ENCODE measurements around the gene PADI3. TPM values are rescaled to one million over a fixed set of nuclear protein-coding genes. Genes with fewer than 3 reads are reported as not detected.

The PADI3 gene
- polyA plus RNA-seq, 1 donor (not counting 4 experiments of a cell fraction or from before 2014, with no cell fraction given): 6.1 TPM

DNA sequence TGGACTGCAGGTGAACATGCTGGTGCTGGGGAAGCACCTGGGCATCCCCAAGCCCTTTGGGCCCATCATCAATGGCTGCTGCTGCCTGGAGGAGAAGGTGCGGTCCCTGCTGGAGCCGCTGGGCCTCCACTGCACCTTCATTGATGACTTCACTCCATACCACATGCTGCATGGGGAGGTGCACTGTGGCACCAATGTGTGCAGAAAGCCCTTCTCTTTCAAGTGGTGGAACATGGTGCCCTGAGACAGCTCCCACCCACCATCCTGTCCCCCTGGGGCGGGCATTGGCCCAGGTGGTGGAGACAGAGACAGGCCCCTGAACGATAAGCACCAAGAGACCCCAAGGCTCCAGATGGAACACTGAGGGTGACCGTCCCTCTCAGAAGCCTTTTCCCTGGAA, 33.9 kb downstream of the PADI3 start:
- no peak overlapping the region for H3K27ac ChIP-seq (ENCODE audit: control insufficient read depth, insufficient read depth, low read length)
- H3K9me1 ChIP-seq (ENCODE audit: control insufficient read depth, extremely low read depth, insufficient read depth, low read length): no peaks in the 10 kb centered on the region
- no peak for DNase-seq (ENCODE audit: low read depth, low spot score)
- H2AFZ ChIP-seq (ENCODE audit: control insufficient read depth, low read length): no peak overlapping the region
- H3K9me3 ChIP-seq (ENCODE audit: control insufficient read depth, low read depth, low read length): no peaks in the 10 kb centered on the region
- H3K36me3 ChIP-seq (ENCODE audit: control insufficient read depth in 2 of 2, extremely low read depth in 1 of 2, insufficient read depth in 2 of 2, low read length in 2 of 2): no peaks in the 10 kb centered on the region
- H3K4me2 ChIP-seq (ENCODE audit: control insufficient read depth, extremely low read depth, insufficient read depth, low read depth, low read length): no peak overlapping the region
- H3K79me2 ChIP-seq (ENCODE audit: control insufficient read depth, insufficient read depth, low read length): no peaks in the 10 kb centered on the region
- H3K9ac ChIP-seq (ENCODE audit: control insufficient read depth, extremely low read depth, insufficient read depth, low read length): no peak overlapping the region
- dilution Hi-C loops (cut with MboI; ENCODE audit: extremely low pct_ligation_motif_present, low sequenced_read_pairs): loop anchor here (10.0 kb wide), 1 partner anchor 72 kb away; no protein-coding TSS in a partner anchor
- TF ChIP-seq, protein P1, sequence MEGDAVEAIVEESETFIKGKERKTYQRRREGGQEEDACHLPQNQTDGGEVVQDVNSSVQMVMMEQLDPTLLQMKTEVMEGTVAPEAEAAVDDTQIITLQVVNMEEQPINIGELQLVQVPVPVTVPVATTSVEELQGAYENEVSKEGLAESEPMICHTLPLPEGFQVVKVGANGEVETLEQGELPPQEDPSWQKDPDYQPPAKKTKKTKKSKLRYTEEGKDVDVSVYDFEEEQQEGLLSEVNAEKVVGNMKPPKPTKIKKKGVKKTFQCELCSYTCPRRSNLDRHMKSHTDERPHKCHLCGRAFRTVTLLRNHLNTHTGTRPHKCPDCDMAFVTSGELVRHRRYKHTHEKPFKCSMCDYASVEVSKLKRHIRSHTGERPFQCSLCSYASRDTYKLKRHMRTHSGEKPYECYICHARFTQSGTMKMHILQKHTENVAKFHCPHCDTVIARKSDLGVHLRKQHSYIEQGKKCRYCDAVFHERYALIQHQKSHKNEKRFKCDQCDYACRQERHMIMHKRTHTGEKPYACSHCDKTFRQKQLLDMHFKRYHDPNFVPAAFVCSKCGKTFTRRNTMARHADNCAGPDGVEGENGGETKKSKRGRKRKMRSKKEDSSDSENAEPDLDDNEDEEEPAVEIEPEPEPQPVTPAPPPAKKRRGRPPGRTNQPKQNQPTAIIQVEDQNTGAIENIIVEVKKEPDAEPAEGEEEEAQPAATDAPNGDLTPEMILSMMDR (optimal IDR thresholded peaks at IDR 0.05 in 1 of 3, IDR thresholded peaks at IDR 0.05 in 1 of 3, conservative IDR thresholded peaks at IDR 0.05 in 1 of 3; ENCODE audit: extremely low read depth in 1 of 3, insufficient read depth in 2 of 3, low read length in 3 of 3): no peak
- H3K4me3 ChIP-seq (ENCODE audit: control insufficient read depth in 2 of 3, extremely low read depth in 1 of 3, insufficient read depth in 2 of 3, low read depth in 1 of 3, low read length in 3 of 3): no peak overlapping the region
- no peaks in the 10 kb centered on the region for H4K20me1 ChIP-seq (ENCODE audit: control insufficient read depth, extremely low read depth, insufficient read depth, low read length)
- H3K27me3 ChIP-seq (ENCODE audit: control insufficient read depth, extremely low read depth, insufficient read depth, low read length): no peaks in the 10 kb centered on the region
- no peak for FAIRE-seq
- peaks cover 34% of the 10 kb centered on the region for H3K4me1 ChIP-seq (ENCODE audit: control insufficient read depth, extremely low read depth, insufficient read depth, low read length)

DNA sequence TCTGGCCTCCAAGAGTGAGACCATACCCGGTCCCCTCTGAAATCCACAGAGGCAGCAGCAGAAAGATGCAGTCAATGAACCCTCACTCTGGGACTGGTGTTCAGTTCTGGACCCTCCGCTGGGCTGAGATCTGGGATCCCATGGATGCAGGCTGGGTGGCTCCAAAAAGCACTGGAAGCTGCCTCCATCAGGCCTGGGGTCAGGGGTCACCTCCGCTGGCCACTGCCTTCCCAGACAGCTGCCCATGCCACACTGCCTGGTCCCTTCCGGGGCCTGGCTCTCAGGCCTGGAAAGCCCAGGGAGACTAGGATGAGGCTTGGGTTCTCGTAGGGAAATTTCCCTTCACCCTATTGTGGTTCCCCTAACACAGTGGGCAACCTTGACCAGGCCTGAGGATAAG, 37.7 kb downstream of the PADI3 start:
- DNase-seq (ENCODE audit: low read depth, low spot score) (no peak), FAIRE-seq (no peak)
- Histone ChIP-seq H4K20me1 (ENCODE audit: control insufficient read depth, extremely low read depth, insufficient read depth, low read length) (no peaks in the 10 kb centered on the region), H3K27ac (ENCODE audit: control insufficient read depth, insufficient read depth, low read length) (no peak overlapping the region), H2AFZ (ENCODE audit: control insufficient read depth, low read length) (no peak overlapping the region), H3K4me1 (ENCODE audit: control insufficient read depth, extremely low read depth, insufficient read depth, low read length) (peaks cover 49% of the 10 kb centered on the region), H3K9me1 (ENCODE audit: control insufficient read depth, extremely low read depth, insufficient read depth, low read length) (no peaks in the 10 kb centered on the region), H3K4me2 (ENCODE audit: control insufficient read depth, extremely low read depth, insufficient read depth, low read depth, low read length) (peak overlapping the region; percentile 52), H3K9ac (ENCODE audit: control insufficient read depth, extremely low read depth, insufficient read depth, low read length) (no peak overlapping the region), H3K4me3 (ENCODE audit: control insufficient read depth in 2 of 3, extremely low read depth in 1 of 3, insufficient read depth in 2 of 3, low read depth in 1 of 3, low read length in 3 of 3) (no peak overlapping the region), H3K27me3 (ENCODE audit: control insufficient read depth, extremely low read depth, insufficient read depth, low read length) (no peaks in the 10 kb centered on the region), H3K36me3 (ENCODE audit: control insufficient read depth in 2 of 2, extremely low read depth in 1 of 2, insufficient read depth in 2 of 2, low read length in 2 of 2) (no peaks in the 10 kb centered on the region), H3K79me2 (ENCODE audit: control insufficient read depth, insufficient read depth, low read length) (no peaks in the 10 kb centered on the region), H3K9me3 (ENCODE audit: control insufficient read depth, low read depth, low read length) (no peaks in the 10 kb centered on the region)
- dilution Hi-C loops (cut with MboI; ENCODE audit: extremely low pct_ligation_motif_present, low sequenced_read_pairs): loop anchor here (10.0 kb wide), 1 partner anchor 68 kb away; no protein-coding TSS in a partner anchor
- TF ChIP-seq, protein P1 (optimal IDR thresholded peaks at IDR 0.05 in 1 of 3, IDR thresholded peaks at IDR 0.05 in 1 of 3, conservative IDR thresholded peaks at IDR 0.05 in 1 of 3; ENCODE audit: extremely low read depth in 1 of 3, insufficient read depth in 2 of 3, low read length in 3 of 3): no peak
- no peak for TF ChIP-seq EZH2 (IDR thresholded peaks at IDR 0.05; ENCODE audit: low read length)
